ENCODE measurements around the gene CHML. TPM values are rescaled to one million over a fixed set of nuclear protein-coding genes. Genes with fewer than 3 reads are reported as not detected.

The CHML gene
- total RNA-seq, 6 experiments from 2014 or later, result 2.3 to 6.0 (median 3.9) TPM

GRCh38 chr1:241642593-241642944, 2.4 kb upstream of the CHML start:
- no peaks in the 10 kb centered on the region for H3K27me3 ChIP-seq
- H3K4me1 ChIP-seq, result peaks cover 0 to 25% (median 4%) of the 10 kb centered on the region in 4 donors
- no peaks in the 10 kb centered on the region for H3K36me3 ChIP-seq
- intact Hi-C loops (cut with DNase I), result no loop called here
- no peaks in the 10 kb centered on the region for H3K9me3 ChIP-seq
- ATAC-seq, result peak in 2 of 4 donors; percentile 15 to 18
- peak overlapping the region in 1 of 3 donors; percentile 75 for H3K27ac ChIP-seq
- WGBS (ENCODE audit: insufficient coverage, low coverage, low lambda C conversion rate, missing lambda C conversion rate), result 6% methylated on average over 1 of the region's 1 CpG
- H3K4me3 ChIP-seq, result no peak overlapping the region
- no peak for DNase-seq
- TF ChIP-seq POLR2A (IDR thresholded peaks at IDR 0.05) (no peak), CTCF (IDR thresholded peaks at IDR 0.05) (no peak)

GRCh38 chr1:241641773-241642592, 1.8 kb upstream of the CHML start:
- TF ChIP-seq POLR2A (IDR thresholded peaks at IDR 0.05) (no peak), CTCF (IDR thresholded peaks at IDR 0.05) (no peak)
- 46% methylated on average over 12 of the region's 12 CpGs for WGBS (ENCODE audit: insufficient coverage, low coverage, low lambda C conversion rate, missing lambda C conversion rate)
- H3K4me1 ChIP-seq, result peaks cover 0 to 26% (median 4%) of the 10 kb centered on the region in 4 donors
- no peaks in the 10 kb centered on the region for H3K27me3 ChIP-seq
- no peaks in the 10 kb centered on the region for H3K36me3 ChIP-seq
- intact Hi-C loops (cut with DNase I), result no loop called here
- DNase-seq (no peak), ATAC-seq (peak in 3 of 4 donors; percentile 4 to 55 (median 18))
- no peaks in the 10 kb centered on the region for H3K9me3 ChIP-seq
- H3K4me3 ChIP-seq, result no peak overlapping the region
- H3K27ac ChIP-seq, result peak overlapping the region; percentile 21 to 75 (median 25)

GRCh38 chr1:241640867-241641622, 876 bp upstream of the CHML start:
- 85% methylated on average over 2 of the region's 9 CpGs for WGBS (ENCODE audit: insufficient coverage, low coverage, low lambda C conversion rate, missing lambda C conversion rate)
- TF ChIP-seq CTCF (IDR thresholded peaks at IDR 0.05), result no peak
- no peak for TF ChIP-seq POLR2A (IDR thresholded peaks at IDR 0.05)
- no peak for ATAC-seq
- H3K27me3 ChIP-seq, result no peaks in the 10 kb centered on the region
- DNase-seq, result no peak
- peak overlapping the region; percentile 23 to 75 (median 41) for H3K27ac ChIP-seq
- peaks cover 0 to 26% (median 4%) of the 10 kb centered on the region in 4 donors for H3K4me1 ChIP-seq
- peak overlapping the region in 2 of 3 donors; percentile 44 to 80 for H3K4me3 ChIP-seq
- intact Hi-C loops (cut with DNase I), result no loop called here
- H3K9me3 ChIP-seq, result no peaks in the 10 kb centered on the region
- H3K36me3 ChIP-seq, result no peaks in the 10 kb centered on the region

- peak overlapping the region; percentile 69 to 91 (median 88) for H3K27ac ChIP-seq
- DNase-seq, result peak; percentile 49 to 69 (median 60)
- ATAC-seq, result peak; percentile 9 to 39 (median 22)
- H3K4me1 ChIP-seq, result peaks cover 0 to 26% (median 4%) of the 10 kb centered on the region in 4 donors
- TF ChIP-seq POLR2A (IDR thresholded peaks at IDR 0.05) (no peak), CTCF (IDR thresholded peaks at IDR 0.05) (no peak)
- no peaks in the 10 kb centered on the region for H3K27me3 ChIP-seq
- H3K36me3 ChIP-seq, result peaks cover 0 to 8% (median under 1%) of the 10 kb centered on the region in 4 donors
- intact Hi-C loops (cut with DNase I), result loop anchor here in 1 of 2 donors (10.0 kb wide), 1 partner anchor 195 kb away; no protein-coding TSS in a partner anchor
- H3K9me3 ChIP-seq, result no peaks in the 10 kb centered on the region
- H3K4me3 ChIP-seq, result peak overlapping the region; percentile 75 to 85 (median 80)
- WGBS (ENCODE audit: insufficient coverage, low coverage, low lambda C conversion rate, missing lambda C conversion rate), result 0% methylated on average over 16 of the region's 42 CpGs
Observed at GRCh38 chr1:241639623-241640148, 483 bp downstream of the CHML start.

Measured in right lobe of liver (tissue), 6 donors.